ENCODE measurements around the gene GRAMD4.

Gene GRAMD4

GRCh38 chr22:46726066-46726985, 106.1 kb downstream of the GRAMD4 start:
- no peak for DNase-seq
- peaks cover 20% of the 10 kb centered on the region for H3K36me3 Mint-ChIP-seq (ENCODE audit: low read depth)
- no peaks in the 10 kb centered on the region for H3K9me3 Mint-ChIP-seq
- H3K27ac Mint-ChIP-seq: peak overlapping the region; percentile 80
- TF ChIP-seq, protein P1, sequence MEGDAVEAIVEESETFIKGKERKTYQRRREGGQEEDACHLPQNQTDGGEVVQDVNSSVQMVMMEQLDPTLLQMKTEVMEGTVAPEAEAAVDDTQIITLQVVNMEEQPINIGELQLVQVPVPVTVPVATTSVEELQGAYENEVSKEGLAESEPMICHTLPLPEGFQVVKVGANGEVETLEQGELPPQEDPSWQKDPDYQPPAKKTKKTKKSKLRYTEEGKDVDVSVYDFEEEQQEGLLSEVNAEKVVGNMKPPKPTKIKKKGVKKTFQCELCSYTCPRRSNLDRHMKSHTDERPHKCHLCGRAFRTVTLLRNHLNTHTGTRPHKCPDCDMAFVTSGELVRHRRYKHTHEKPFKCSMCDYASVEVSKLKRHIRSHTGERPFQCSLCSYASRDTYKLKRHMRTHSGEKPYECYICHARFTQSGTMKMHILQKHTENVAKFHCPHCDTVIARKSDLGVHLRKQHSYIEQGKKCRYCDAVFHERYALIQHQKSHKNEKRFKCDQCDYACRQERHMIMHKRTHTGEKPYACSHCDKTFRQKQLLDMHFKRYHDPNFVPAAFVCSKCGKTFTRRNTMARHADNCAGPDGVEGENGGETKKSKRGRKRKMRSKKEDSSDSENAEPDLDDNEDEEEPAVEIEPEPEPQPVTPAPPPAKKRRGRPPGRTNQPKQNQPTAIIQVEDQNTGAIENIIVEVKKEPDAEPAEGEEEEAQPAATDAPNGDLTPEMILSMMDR (IDR thresholded peaks at IDR 0.05): no peak
- no peaks in the 10 kb centered on the region for H3K27me3 Mint-ChIP-seq (ENCODE audit: low read depth, poor library complexity)
- peaks cover 49% of the 10 kb centered on the region for H3K4me1 Mint-ChIP-seq
- H3K4me3 Mint-ChIP-seq: no peak overlapping the region

DNA sequence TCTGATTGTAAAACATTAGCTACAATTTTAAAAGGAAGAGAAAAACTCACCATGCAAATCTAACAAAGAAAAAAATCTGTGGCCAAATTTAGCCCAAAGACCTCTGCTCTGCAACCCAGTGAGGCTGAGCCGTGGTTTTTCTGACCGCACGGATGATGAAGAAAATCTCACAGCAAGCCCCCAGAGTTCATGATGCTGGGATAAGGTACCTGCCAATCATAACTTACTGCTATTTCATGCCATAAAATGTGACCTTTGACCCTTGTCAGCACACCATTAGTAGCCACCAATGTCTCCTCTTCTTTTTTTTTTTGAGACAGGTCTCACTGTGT, 106.8 kb downstream of the GRAMD4 start:
- Mint-ChIP-seq H3K27me3 (ENCODE audit: low read depth, poor library complexity) (no peaks in the 10 kb centered on the region), H3K9me3 (no peaks in the 10 kb centered on the region), H3K27ac (no peak overlapping the region), H3K4me1 (peaks cover 49% of the 10 kb centered on the region), H3K36me3 (ENCODE audit: low read depth) (peaks cover 26% of the 10 kb centered on the region), H3K4me3 (no peak overlapping the region)
- no peak for DNase-seq
- TF ChIP-seq, protein P1 (IDR thresholded peaks at IDR 0.05): no peak

- peaks cover 49% of the 10 kb centered on the region for H3K4me1 Mint-ChIP-seq
- H3K4me3 Mint-ChIP-seq: no peak overlapping the region
- TF ChIP-seq, protein P1 (IDR thresholded peaks at IDR 0.05): no peak
- H3K27ac Mint-ChIP-seq: no peak overlapping the region
- no peaks in the 10 kb centered on the region for H3K27me3 Mint-ChIP-seq (ENCODE audit: low read depth, poor library complexity)
- no peak for DNase-seq
- H3K9me3 Mint-ChIP-seq: no peaks in the 10 kb centered on the region
- peaks cover 26% of the 10 kb centered on the region for H3K36me3 Mint-ChIP-seq (ENCODE audit: low read depth)
These were observed 107.7 kb downstream of the GRAMD4 start for GRCh38 chr22:46727813-46728364.

- Mint-ChIP-seq H3K27me3 (ENCODE audit: low read depth, poor library complexity) (no peaks in the 10 kb centered on the region), H3K27ac (peak overlapping the region; percentile 36), H3K4me1 (peaks cover 46% of the 10 kb centered on the region), H3K4me3 (no peak overlapping the region), H3K36me3 (ENCODE audit: low read depth) (peaks cover 26% of the 10 kb centered on the region), H3K9me3 (no peaks in the 10 kb centered on the region)
- TF ChIP-seq, protein P1 (IDR thresholded peaks at IDR 0.05): no peak
- no peak for DNase-seq
These were observed 108.3 kb downstream of the GRAMD4 start for GRCh38 chr22:46728470-46728869.
